HG02870 (cell line): ENCODE results near the gene UAP1L1.
A peak's percentile ranks its signal among the peaks of the same experiment; 100 is the strongest.

Source experiments
- ATAC-seq: cut with Tn5 transposase; IDR thresholded peaks from one replicate; pipeline ENCODE4 v1.9.1; 2021; ENCODE audit warnings: mild to moderate bottlenecking, moderate library complexity; ENCODE audit not compliant: unreplicated experiment

The UAP1L1 gene

GRCh38 chr9:137128158-137128861 lies 51.0 kb downstream of the UAP1L1 start:
- no peak for ATAC-seq

GRCh38 chr9:137128862-137129455 lies 51.6 kb downstream of the UAP1L1 start:
- ATAC-seq: peak; percentile 15

GRCh38 chr9:137129456-137130175 lies 52.3 kb downstream of the UAP1L1 start:
- peak; percentile 74 for ATAC-seq

- peak; percentile 3 for ATAC-seq
Observed at GRCh38 chr9:137130176-137130755, 52.9 kb downstream of the UAP1L1 start.
